HCT116 (cell line): Measurements from ENCODE around the gene DCTN4. TPM values are rescaled to one million over a fixed set of nuclear protein-coding genes. Genes with fewer than 3 reads are reported as not detected.
A peak's percentile ranks its signal among the peaks of the same experiment; 100 is the strongest.

Experiments used
- ATAC-seq: fragments of 200-7000 bp; cut with Tn5 transposase; 2 replicates; pipeline ENCODE4 v1.9.1; 2020; ENCODE audit warnings: mild to moderate bottlenecking, moderate library complexity
- BruUV-seq: library from RNA; stranded (reverse); fragments of 400-500 nt; replicated peaks from 2 replicates; lab custom pipeline; 2021; lab: Mats Ljungman, UMichigan
- CTCF ChIA-PET: fragments of 300-600 bp; sonication (Branson Sonifier 250); formaldehyde crosslinking; loops from one replicate; lab custom pipeline; 2021; ENCODE audit warnings: antibody characterized with exemption; lab: Charles Lee
- POLR2A ChIA-PET: fragments of 300-600, 350-600 bp; sonication (Branson Sonifier 250); formaldehyde crosslinking; loops from one replicate; lab custom pipeline; 2021; ENCODE audit warnings: antibody characterized with exemption; lab: Charles Lee
- RAD21 ChIA-PET, 2 experiments: fragments of 300-600 bp; sonication (Branson Sonifier 250); formaldehyde crosslinking; loops; one replicate each; lab custom pipeline; 2023; ENCODE audit warnings: low total read pairs in 2 of 2; ENCODE audit not compliant: uncharacterized antibody in 2 of 2, unreplicated experiment in 2 of 2, low non-redundant PET in 1 of 2; lab: Charles Lee
- DNase-seq: peaks from one replicate; pipeline ENCODE4 v3.0.0-alpha.2; 2010; ENCODE audit warnings: low read depth, low spot score
- H2AFZ ChIP-seq: fragments of 200-600 bp; shearing (Covaris generic), sonication (generic); 2 replicates; pipeline ENCODE4 v1.6.1; 2017; ENCODE audit warnings: low read depth, mixed run types, mixed read lengths, antibody characterized with exemption, low read length; ENCODE audit not compliant: poor library complexity, severe bottlenecking
- H3K27ac ChIP-seq: 2 replicates; pipeline ENCODE4 v1.5.1; 2012; ENCODE audit warnings: low read depth, low read length
- H3K27me3 ChIP-seq: fragments of 200-600 bp; sonication (generic); 2 replicates; pipeline ENCODE4 v1.6.1; 2016; ENCODE audit warnings: mixed run types, low read length, mixed read lengths; ENCODE audit not compliant: insufficient read depth
- H3K36me3 ChIP-seq, 2 experiments: fragments of 200-500 bp in 1 of 2; fragments of 200-600 bp in 1 of 2; sonication (Bioruptor generic) in 1 of 2; sonication (generic) in 1 of 2; 2 replicates each; pipeline versions ENCODE4 v1.5.1 to v1.6.1; 2014 to 2016; ENCODE audit warnings: low read length in 2 of 2, inconsistent platforms in 1 of 2, mixed read lengths in 1 of 2, mixed run types in 1 of 2; ENCODE audit not compliant: insufficient read depth in 2 of 2, control insufficient read depth in 1 of 2
- H3K4me1 ChIP-seq, 2 experiments: fragments of 200-600 bp in 1 of 2; sonication (generic) in 1 of 2; 2 replicates each; pipeline versions ENCODE4 v1.5.1 to v1.6.1; 2012 to 2017; ENCODE audit warnings: low read length in 2 of 2, inconsistent platforms in 1 of 2, mild to moderate bottlenecking in 1 of 2, mixed read lengths in 1 of 2, mixed run types in 1 of 2, moderate library complexity in 1 of 2; ENCODE audit not compliant: insufficient read depth in 2 of 2, control insufficient read depth in 1 of 2
- H3K4me2 ChIP-seq: fragments of 200-600 bp; sonication (generic); 2 replicates; pipeline ENCODE4 v1.6.1; 2017; ENCODE audit warnings: mixed run types, low read length, mixed read lengths
- H3K4me3 ChIP-seq, 2 experiments: fragments of 200-600 bp in 1 of 2; sonication (generic) in 1 of 2; replicated peaks in 1 of 2; 2 replicates each; pipeline ENCODE4 v1.5.1; 2011 to 2016; ENCODE audit warnings: low read length in 2 of 2, control low read depth in 1 of 2, low read depth in 1 of 2, mild to moderate bottlenecking in 1 of 2, mixed read lengths in 1 of 2, mixed run types in 1 of 2
- H3K79me2 ChIP-seq: fragments of 200-600 bp; sonication (generic); 2 replicates; pipeline ENCODE4 v1.6.1; 2017; ENCODE audit warnings: mild to moderate bottlenecking, mixed run types, low read length, moderate library complexity, mixed read lengths; ENCODE audit not compliant: insufficient read depth
- H3K9ac ChIP-seq: fragments of 200-600 bp; sonication (generic); 2 replicates; pipeline ENCODE4 v1.6.1; 2016; ENCODE audit warnings: low read length, mixed read lengths
- H3K9me2 ChIP-seq: fragments of 200-600 bp; sonication (generic), shearing (Covaris generic); 2 replicates; pipeline ENCODE4 v1.6.1; 2017; ENCODE audit warnings: mixed run types, mild to moderate bottlenecking, moderate library complexity; ENCODE audit not compliant: insufficient read depth
- H3K9me3 ChIP-seq, 2 experiments: fragments of 200-500 bp in 1 of 2; fragments of 200-600 bp in 1 of 2; sonication (Bioruptor generic) in 1 of 2; sonication (generic) in 1 of 2; 2 replicates each; pipeline ENCODE4 v1.6.1; 2014 to 2017; ENCODE audit warnings: low read length in 2 of 2, mixed read lengths in 2 of 2, inconsistent platforms in 1 of 2, low read depth in 1 of 2, mild to moderate bottlenecking in 1 of 2, mixed run types in 1 of 2, moderate library complexity in 1 of 2; ENCODE audit not compliant: control insufficient read depth in 1 of 2, insufficient read depth in 1 of 2
- H4K20me1 ChIP-seq: fragments of 200-600 bp; sonication (generic), shearing (Covaris generic); 2 replicates; pipeline ENCODE4 v1.6.1; 2017; ENCODE audit warnings: mixed run types, mild to moderate bottlenecking, moderate library complexity; ENCODE audit not compliant: insufficient read depth
- EZH2 ChIP-seq: fragments of 200-600 bp; sonication (generic); IDR thresholded peaks from 2 replicates; pipeline ENCODE4 v1.6.1; 2017; ENCODE audit warnings: antibody characterized with exemption, mixed run types
- POLR2A ChIP-seq: IDR thresholded peaks from 2 replicates; pipeline ENCODE4 v1.7.0; 2011; ENCODE audit warnings: borderline replicate concordance; ENCODE audit not compliant: insufficient read depth, insufficient read length; ENCODE audit errors: extremely low read depth
- POLR2AphosphoS5 ChIP-seq: IDR thresholded peaks from 2 replicates; pipeline ENCODE4 v1.6.1; 2011; ENCODE audit warnings: mild to moderate bottlenecking, low read depth, low read length, moderate library complexity
- SP1 ChIP-seq: IDR thresholded peaks from 2 replicates; pipeline ENCODE4 v1.6.1; 2012; ENCODE audit warnings: low read depth
- ZFX ChIP-seq: fragments of 450-650 bp; IDR thresholded peaks from 2 replicates; pipeline ENCODE4 v1.6.1; 2017
- intact Hi-C: fragments of 100-400 bp; cut with micrococcal nuclease; formaldehyde crosslinking; loops from 2 replicates; pipeline ENCODE4 v1.10.0; 2022
- total RNA-seq: library from RNA; stranded (reverse); gene quantifications from one replicate; pipeline ENCODE4 v1.2.1, GENCODE V29; 2021; ENCODE audit not compliant: unreplicated experiment
- TF ChIP-seq, protein P1 (sequence below), 3 experiments: fragments of 200-600 bp in 1 of 3; sonication (generic) in 1 of 3; IDR thresholded peaks in 2 of 3; conservative IDR thresholded peaks in 1 of 3; 2 replicates each; pipeline ENCODE4 v1.5.1; 2012 to 2017; ENCODE audit warnings: low read depth in 2 of 3, low read length in 2 of 3, antibody characterized with exemption in 1 of 3, borderline replicate concordance in 1 of 3, control low read depth in 1 of 3, mild to moderate bottlenecking in 1 of 3, mixed read lengths in 1 of 3, mixed run types in 1 of 3, moderate library complexity in 1 of 3; ENCODE audit not compliant: insufficient read depth in 1 of 3

The DCTN4 gene
- total RNA-seq, 1 experiment from 2014 or later = 78.8 TPM

DNA sequence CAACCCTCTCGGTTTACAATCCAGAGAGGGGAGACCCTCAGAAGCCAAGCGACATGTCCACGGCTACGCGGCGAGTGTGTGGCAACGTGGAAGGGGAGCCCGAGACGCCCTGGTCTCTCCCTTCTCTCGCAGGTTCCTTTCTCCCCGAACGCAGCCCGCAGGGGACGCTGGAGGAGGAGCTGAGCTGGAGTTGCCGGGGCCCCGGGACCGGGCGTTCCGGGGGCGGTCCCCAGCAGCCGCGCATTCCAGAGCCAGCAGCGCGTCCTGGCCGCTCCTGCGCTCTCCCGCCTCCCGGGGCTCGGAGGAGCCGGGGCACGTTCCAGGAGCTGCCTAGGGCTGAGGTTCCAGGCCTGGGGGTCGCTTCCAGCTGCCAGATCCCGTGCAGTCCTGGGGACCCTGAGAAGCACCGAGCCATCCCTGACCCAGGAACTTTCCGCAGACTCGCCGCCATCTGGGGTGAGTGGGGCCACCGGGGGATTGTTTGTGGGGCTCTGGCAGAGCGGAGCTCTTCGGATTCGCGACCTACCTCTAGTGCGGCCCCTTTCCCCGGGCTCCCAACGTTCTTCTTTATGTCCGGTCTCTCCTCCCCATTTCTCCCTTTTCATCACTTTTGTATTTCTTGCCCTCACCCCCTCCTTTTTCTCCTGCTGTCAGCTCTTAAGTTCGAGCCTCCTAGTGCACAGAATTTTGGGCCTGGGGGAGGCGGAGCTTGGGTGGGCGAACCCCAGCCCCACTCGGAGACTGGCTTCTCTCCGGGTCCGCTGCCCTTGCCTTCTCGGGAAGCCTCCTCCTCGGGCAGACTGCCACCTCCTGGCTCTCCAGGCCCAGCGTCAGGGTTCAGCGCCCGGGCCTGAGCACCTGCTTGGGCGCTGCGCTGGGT lies 19.9 kb upstream of the DCTN4 start, which contains the start of gene SMIM3:
Gene SMIM3, plus strand, starts transcription at position 241 of the 880 bp plus-strand sequence. CDS start 16,684 bp downstream, outside the sequence.
- BruUV-seq = TSS peak; percentile 33
- Histone ChIP-seq H3K4me1 (peaks cover 42 to 58% of the 10 kb centered on the region in 2 experiments), H3K9me3 (no peaks in the 10 kb centered on the region), H3K9me2 (no peaks in the 10 kb centered on the region), H3K79me2 (peaks cover 42% of the 10 kb centered on the region; the same call in 1 of the 2 replicates), H3K36me3 (no peaks in the 10 kb centered on the region), H3K4me2 (peak within 1 kb of the TSS; percentile 94), H3K27ac (peak within 1 kb of the TSS; percentile 89), H3K4me3 (peak within 1 kb of the TSS; percentile 74 to 85), H3K27me3 (no peaks in the 10 kb centered on the region), H2AFZ (peak within 1 kb of the TSS; percentile 72), H4K20me1 (no peaks in the 10 kb centered on the region)
- ATAC-seq (peak; percentile 85), DNase-seq (no peak)
- ChIA-PET POLR2A (interaction anchor here (1.0 to 2.5 kb wide), 5 partner anchors 9 to 23 kb away, joined by 3 to 9 read pairs (median 4); partner anchors contain the start of gene DCTN4), RAD21 (interaction anchor here in 1 of 2 experiments (0.6 to 1.2 kb wide), 2 partner anchors 78 to 928 kb away, joined by 3 read pairs; partner anchors contain the start of gene RBM22), CTCF (interaction anchor here (0.7 to 1.4 kb wide), 2 partner anchors 23 to 329 kb away, joined by 3 read pairs; partner anchors contain the start of gene RPS14)
- intact Hi-C loops = loop anchor here (2.0 to 5.0 kb wide), 2 partner anchors 20 to 216 kb away; partner anchors contain the start of gene DCTN4
- peak; percentile 70 for TF ChIP-seq POLR2A
- peak; percentile 21; the same call in 1 of the 2 replicates for TF ChIP-seq ZFX
- peak; percentile 93 for TF ChIP-seq POLR2AphosphoS5
- TF ChIP-seq, protein P1, sequence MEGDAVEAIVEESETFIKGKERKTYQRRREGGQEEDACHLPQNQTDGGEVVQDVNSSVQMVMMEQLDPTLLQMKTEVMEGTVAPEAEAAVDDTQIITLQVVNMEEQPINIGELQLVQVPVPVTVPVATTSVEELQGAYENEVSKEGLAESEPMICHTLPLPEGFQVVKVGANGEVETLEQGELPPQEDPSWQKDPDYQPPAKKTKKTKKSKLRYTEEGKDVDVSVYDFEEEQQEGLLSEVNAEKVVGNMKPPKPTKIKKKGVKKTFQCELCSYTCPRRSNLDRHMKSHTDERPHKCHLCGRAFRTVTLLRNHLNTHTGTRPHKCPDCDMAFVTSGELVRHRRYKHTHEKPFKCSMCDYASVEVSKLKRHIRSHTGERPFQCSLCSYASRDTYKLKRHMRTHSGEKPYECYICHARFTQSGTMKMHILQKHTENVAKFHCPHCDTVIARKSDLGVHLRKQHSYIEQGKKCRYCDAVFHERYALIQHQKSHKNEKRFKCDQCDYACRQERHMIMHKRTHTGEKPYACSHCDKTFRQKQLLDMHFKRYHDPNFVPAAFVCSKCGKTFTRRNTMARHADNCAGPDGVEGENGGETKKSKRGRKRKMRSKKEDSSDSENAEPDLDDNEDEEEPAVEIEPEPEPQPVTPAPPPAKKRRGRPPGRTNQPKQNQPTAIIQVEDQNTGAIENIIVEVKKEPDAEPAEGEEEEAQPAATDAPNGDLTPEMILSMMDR (IDR thresholded peaks at IDR 0.05 in 2 of 3, conservative IDR thresholded peaks at IDR 0.05 in 1 of 3; ENCODE audit: borderline replicate concordance in 1 of 3, insufficient read depth in 1 of 3, low read depth in 2 of 3, low read length in 2 of 3) = peak in 2 of 3 experiments; percentile 56 to 62; a peak in 4 of 6 replicates
- TF ChIP-seq EZH2 = no peak
- no peak for TF ChIP-seq SP1
- TF ChIP-seq, all 23 proteins: peak for 4
- peak within 1 kb of the TSS; percentile 73 for H3K9ac ChIP-seq
